Stimulated activated CD4-positive, alpha-beta T cell treated with anti-CD3 and anti-CD28 coated beads, Interleukin-2, amount 100 ng/mL, for 48 hours (primary cell): ENCODE results near the gene SULT4A1.
A peak's percentile ranks its signal among the peaks of the same experiment; 100 is the strongest.
"Not testable (repeated sequence)": the region's sequence is repeated elsewhere in the genome, so short reads cannot be mapped to it uniquely, and the experiment has no call there.

ENCODE experiments used
- DNase-seq, 2 donors: peaks; one replicate each; pipeline ENCODE4 v3.0.0-alpha.2; 2020

SULT4A1 gene

GRCh38 chr22:43885786-43886185 lies 23.5 kb upstream of the SULT4A1 start:
- no peak for DNase-seq

- DNase-seq: no peak
These were observed 23.0 kb upstream of the SULT4A1 start for GRCh38 chr22:43885319-43885671.

GRCh38 chr22:43884600-43885318 lies 22.4 kb upstream of the SULT4A1 start:
- peak; percentile 60 to 65 for DNase-seq

GRCh38 chr22:43883719-43884415 lies 21.6 kb upstream of the SULT4A1 start:
- no peak for DNase-seq

GRCh38 chr22:43883012-43883661 lies 20.8 kb upstream of the SULT4A1 start:
- peak; percentile 56 for DNase-seq

- no peak for DNase-seq
These were observed 19.9 kb upstream of the SULT4A1 start for GRCh38 chr22:43882122-43882767.

- no peak for DNase-seq
These were observed 19.1 kb upstream of the SULT4A1 start for GRCh38 chr22:43881091-43882061.

- no peak for DNase-seq
These were observed 18.3 kb upstream of the SULT4A1 start for GRCh38 chr22:43880541-43880991.

GRCh38 chr22:43879901-43880540 lies 17.7 kb upstream of the SULT4A1 start:
- DNase-seq: no peak

GRCh38 chr22:43878831-43879550 lies 16.7 kb upstream of the SULT4A1 start:
- DNase-seq: no peak

- no peak for DNase-seq
These were observed 15.9 kb upstream of the SULT4A1 start for GRCh38 chr22:43878079-43878795.

- no peak for DNase-seq
These were observed 14.7 kb upstream of the SULT4A1 start for GRCh38 chr22:43876866-43877509.

- DNase-seq: no peak
These were observed 7.5 kb upstream of the SULT4A1 start for GRCh38 chr22:43869799-43870198.

- DNase-seq: not testable (repeated sequence)
These were observed 6.7 kb upstream of the SULT4A1 start for GRCh38 chr22:43869001-43869400.

GRCh38 chr22:43867839-43868635 lies 5.7 kb upstream of the SULT4A1 start:
- no peak for DNase-seq

- no peak for DNase-seq
These were observed 529 bp upstream of the SULT4A1 start for GRCh38 chr22:43862882-43863202.

GRCh38 chr22:43861529-43861928 lies 784 bp downstream of the SULT4A1 start:
- no peak for DNase-seq

GRCh38 chr22:43860831-43861230 lies 1.5 kb downstream of the SULT4A1 start:
- DNase-seq: no peak

GRCh38 chr22:43860126-43860525 lies 2.2 kb downstream of the SULT4A1 start:
- no peak for DNase-seq
